Measurements from ENCODE around the gene LETM1. TPM values are rescaled to one million over a fixed set of nuclear protein-coding genes. Genes with fewer than 3 reads are reported as not detected.

The LETM1 gene
- total and polyA plus RNA-seq, 2 of the 13 experiments (the other 11 are each of a cell fraction or from before 2014, with no cell fraction given): 9.7 to 41.6 TPM

DNA sequence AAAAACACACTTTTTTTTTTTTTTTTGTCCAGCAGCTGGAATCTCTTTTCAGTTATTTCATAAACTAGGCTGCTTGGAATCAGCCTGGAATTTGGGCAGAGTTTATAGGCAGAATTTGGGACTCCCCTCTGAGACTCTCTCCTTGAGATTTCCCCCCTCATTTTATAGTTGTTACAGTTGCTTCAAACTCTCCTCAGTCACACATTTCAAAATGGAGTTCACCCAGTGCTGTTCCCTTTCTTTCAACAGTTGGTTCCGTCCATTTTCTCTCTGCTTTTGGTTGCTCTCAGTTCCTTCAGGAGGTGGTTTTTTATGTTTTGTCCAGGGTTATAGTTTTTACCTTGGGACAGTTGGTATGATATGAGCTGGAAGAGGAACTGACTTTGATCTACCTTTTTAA is 42.7 kb upstream of the LETM1 start:
- peaks cover 86% of the 10 kb centered on the region for H3K79me2 ChIP-seq (ENCODE audit: insufficient read depth, low read length)
- peaks cover 19% of the 10 kb centered on the region for H4K20me1 ChIP-seq (ENCODE audit: insufficient read depth, low read length)
- H3K4me1 ChIP-seq (ENCODE audit: insufficient read depth, low read length): peaks cover 46% of the 10 kb centered on the region
- no peak overlapping the region for H3K9ac ChIP-seq (ENCODE audit: insufficient read depth, low read depth, low read length)
- TF ChIP-seq ZNF503 (CRISPR knock-in tag; IDR thresholded peaks at IDR 0.05) (no peak), KLF9 (CRISPR knock-in tag; IDR thresholded peaks at IDR 0.05; ENCODE audit: low read depth) (no peak), ZNF652 (CRISPR knock-in tag; IDR thresholded peaks at IDR 0.05; ENCODE audit: borderline replicate concordance, low read depth) (no peak), CHCHD3 (CRISPR knock-in tag; IDR thresholded peaks at IDR 0.05) (no peak), KDM2A (CRISPR knock-in tag; IDR thresholded peaks at IDR 0.05; ENCODE audit: borderline replicate concordance, low read depth) (no peak), MBD4 (IDR thresholded peaks at IDR 0.05; ENCODE audit: borderline replicate concordance, low read length) (no peak), MLXIP (CRISPR knock-in tag; IDR thresholded peaks at IDR 0.05; ENCODE audit: borderline replicate concordance) (no peak), RXRB (CRISPR knock-in tag; IDR thresholded peaks at IDR 0.05; ENCODE audit: borderline replicate concordance) (no peak), SMAD3 (CRISPR knock-in tag; IDR thresholded peaks at IDR 0.05) (no peak), NR2C2 (CRISPR knock-in tag; IDR thresholded peaks at IDR 0.05; ENCODE audit: borderline replicate concordance) (no peak), FOXK2 (IDR thresholded peaks at IDR 0.05) (no peak)
- TF ChIP-seq, protein P1, sequence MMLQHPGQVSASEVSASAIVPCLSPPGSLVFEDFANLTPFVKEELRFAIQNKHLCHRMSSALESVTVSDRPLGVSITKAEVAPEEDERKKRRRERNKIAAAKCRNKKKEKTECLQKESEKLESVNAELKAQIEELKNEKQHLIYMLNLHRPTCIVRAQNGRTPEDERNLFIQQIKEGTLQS (CRISPR knock-in tag; IDR thresholded peaks at IDR 0.05): no peak
- BruUV-seq (replicated peaks): no TSS peak
- WGBS (ENCODE audit: low lambda C conversion rate): 94% methylated on average over 1 of the region's 1 CpG
- intact Hi-C loops (cut with micrococcal nuclease; ENCODE audit: unreplicated experiment) (loop anchor here (1.0 to 5.0 kb wide), 3 partner anchors 42 to 152 kb away; partner anchors contain the start of gene LETM1), in situ Hi-C loops (cut with HindIII; ENCODE audit: extremely low pct_ligation_motif_present, low pct_unique_long_range_greater_than_20kb) (no loop called here)
- no peaks in the 10 kb centered on the region for H3K27me3 ChIP-seq (ENCODE audit: control insufficient read depth in 1 of 2, insufficient read depth in 2 of 2, low read length in 2 of 2)
- H2AFZ ChIP-seq (ENCODE audit: low read length): no peak overlapping the region
- no peak for FAIRE-seq
- H3K9me3 ChIP-seq (ENCODE audit: low read length): no peaks in the 10 kb centered on the region
- no peak overlapping the region for H3K4me3 ChIP-seq (replicated peaks in 1 of 3; ENCODE audit: insufficient read depth in 1 of 3, low read depth in 2 of 3, low read length in 3 of 3)
- no peak for DNase-seq (ENCODE audit: low spot score)
- ATAC-seq: no peak
- H3K36me3 ChIP-seq (replicated peaks in 1 of 2; ENCODE audit: control insufficient read depth in 1 of 2, insufficient read depth in 2 of 2, low read length in 2 of 2): peaks cover 13 to 48% of the 10 kb centered on the region in 2 experiments
- H3K27ac ChIP-seq (ENCODE audit: extremely low read length, insufficient read depth, low read length): no peak overlapping the region
- no peak overlapping the region for H3K4me2 ChIP-seq (ENCODE audit: low read depth, low read length)
- ChIA-PET POLR2A (no interaction called here), CTCF (ENCODE audit: low intra/inter-chr PET ratio, low total read pairs) (interaction anchor here (1.1 to 2.1 kb wide), 6 partner anchors 31 to 152 kb away, joined by 3 to 12 read pairs (median 4); partner anchors contain the start of gene LETM1)
